ENCODE data around the gene ZNF132.
"Not testable (repeated sequence)": the region's sequence is repeated elsewhere in the genome, so short reads cannot be mapped to it uniquely, and the experiment has no call there.

The ZNF132 gene

GRCh38 chr19:58408152-58409009, 31.6 kb downstream of the ZNF132 start, which contains the start of gene ZNF584:
TSS of gene ZNF584 (plus strand) at chr19:58408649. CDS start at chr19:58409148, 499 bp downstream.
- peak; percentile 97 for DNase-seq (ENCODE audit: extremely low spot score)
- POLR2A ChIA-PET, result interaction anchor here (0.6 to 1.0 kb wide), 2 partner anchors 16 to 31 kb away, joined by 3 to 4 read pairs; no protein-coding TSS in a partner anchor
- TF ChIP-seq CTCF (IDR thresholded peaks at IDR 0.05; ENCODE audit: control extremely low read depth, extremely low read depth, low read depth, missing control alignments), result peak; percentile 5
- CTCF ChIA-PET, result interaction anchor here (0.8 to 1.4 kb wide), 3 partner anchors 12 to 173 kb away, joined by 3 to 4 read pairs (median 3); no protein-coding TSS in a partner anchor

DNA sequence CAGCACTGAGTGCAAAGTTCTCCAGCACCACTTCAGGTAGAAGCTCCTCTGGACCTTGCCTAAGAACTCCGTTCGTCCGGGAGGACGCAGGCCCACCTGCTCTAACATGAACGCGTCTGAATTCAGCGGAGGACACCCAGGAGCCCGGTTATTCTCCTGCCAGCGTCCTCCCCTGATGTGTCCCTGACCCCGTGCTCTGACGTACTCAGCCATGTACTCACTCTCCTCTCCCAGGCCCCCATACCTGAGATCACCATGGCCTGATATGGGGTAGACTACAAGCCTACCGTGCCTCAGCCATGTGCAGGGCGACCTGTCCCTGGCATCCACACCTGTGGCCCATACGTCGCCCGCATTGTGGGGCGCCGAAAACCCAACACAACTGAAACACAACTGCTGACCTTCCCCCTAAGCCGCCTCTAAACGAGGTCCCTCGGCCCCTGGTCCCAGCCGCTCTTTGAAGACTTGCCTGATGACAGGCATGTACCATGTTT, 32.2 kb downstream of the ZNF132 start:
- no peak for DNase-seq (ENCODE audit: extremely low spot score)
- POLR2A ChIA-PET, result interaction anchor here (1.0 kb wide), 1 partner anchor 15 kb away, joined by 3 read pairs; no protein-coding TSS in a partner anchor
- CTCF ChIA-PET, result interaction anchor here (0.6 kb wide), 1 partner anchor 78 kb away, joined by 3 read pairs; no protein-coding TSS in a partner anchor
- TF ChIP-seq CTCF (IDR thresholded peaks at IDR 0.05; ENCODE audit: control extremely low read depth, extremely low read depth, low read depth, missing control alignments), result no peak

DNA sequence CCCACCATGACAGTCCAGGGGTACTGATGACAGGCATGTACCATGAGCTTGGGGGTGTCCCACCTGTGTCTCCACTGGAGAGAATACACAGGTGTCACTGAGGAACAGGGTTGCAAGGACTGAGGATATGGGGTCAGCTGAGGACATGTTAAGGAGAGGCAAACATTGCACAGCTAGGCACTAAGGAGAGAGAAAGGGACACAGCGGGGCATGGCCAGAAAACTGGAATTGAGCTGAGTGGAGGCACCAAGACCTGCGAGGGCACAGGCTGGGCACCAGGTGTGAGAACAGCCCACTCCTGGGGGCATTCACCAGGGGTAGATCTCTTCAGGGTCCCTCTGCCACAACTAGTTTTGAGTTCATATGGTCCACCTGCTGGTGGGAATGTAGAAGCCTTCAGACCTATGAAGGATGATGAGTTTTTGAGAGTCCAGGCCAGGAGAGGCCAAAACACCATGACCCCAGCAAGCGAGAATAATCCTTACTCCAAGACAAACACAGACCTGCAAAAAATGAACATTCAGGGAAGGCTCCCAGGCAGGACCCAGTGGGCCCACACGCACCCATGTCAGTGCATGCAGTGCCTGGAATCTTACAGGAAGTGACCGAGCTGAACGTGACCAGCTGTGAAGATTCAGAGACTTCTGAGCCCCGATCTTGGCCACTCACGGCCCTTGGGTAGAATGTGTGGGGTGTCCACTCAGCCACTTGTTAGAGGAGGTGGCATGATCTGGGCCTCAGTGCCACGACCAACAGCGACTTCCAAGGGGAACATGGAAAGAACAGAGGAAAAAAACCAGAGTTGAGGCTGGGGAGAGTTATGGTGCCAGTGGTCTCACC, 32.9 kb downstream of the ZNF132 start:
- no peak for DNase-seq (ENCODE audit: extremely low spot score)
- POLR2A ChIA-PET, result interaction anchor here (0.6 to 0.8 kb wide), 2 partner anchors 57 to 107 kb away, joined by 3 to 4 read pairs; no protein-coding TSS in a partner anchor
- TF ChIP-seq CTCF (IDR thresholded peaks at IDR 0.05; ENCODE audit: control extremely low read depth, extremely low read depth, low read depth, missing control alignments), result peak; percentile 33
- CTCF ChIA-PET, result interaction anchor here (0.6 kb wide), 1 partner anchor 77 kb away, joined by 3 read pairs; no protein-coding TSS in a partner anchor

DNA sequence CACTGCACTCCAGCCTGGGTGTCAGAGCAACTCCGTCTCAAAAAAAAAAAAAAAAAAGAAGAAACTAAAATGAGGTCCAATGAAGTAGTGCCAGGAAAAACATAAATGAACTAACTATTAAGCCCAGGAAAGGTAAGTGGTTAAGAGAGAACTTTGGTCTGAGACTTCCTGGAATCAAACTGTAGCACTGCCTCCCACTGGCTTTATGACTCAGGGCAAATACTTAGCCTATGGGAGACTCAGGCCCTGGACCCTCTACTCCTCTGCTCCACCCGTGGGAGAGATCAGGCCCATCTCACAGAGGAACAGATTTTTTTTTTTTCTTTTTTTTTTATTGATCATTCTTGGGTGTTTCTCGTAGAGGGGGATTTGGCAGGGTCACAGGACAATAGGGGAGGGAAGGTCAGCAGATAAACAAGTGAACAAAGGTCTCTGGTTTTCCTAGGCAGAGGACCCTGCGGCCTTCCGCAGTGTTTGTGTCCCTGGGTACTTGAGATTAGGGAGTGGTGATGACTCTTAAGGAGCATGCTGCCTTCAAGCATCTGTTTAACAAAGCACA, 36.0 kb downstream of the ZNF132 start:
- CTCF ChIA-PET; POLR2A ChIA-PET; DNase-seq (ENCODE audit: extremely low spot score): not testable (repeated sequence)

GRCh38 chr19:58401840-58402421, 38.0 kb downstream of the ZNF132 start:
- ChIA-PET CTCF (interaction anchor here (1.0 kb wide), 1 partner anchor 20 kb away, joined by 3 read pairs; no protein-coding TSS in a partner anchor), POLR2A (interaction anchor here (0.7 kb wide), 1 partner anchor 1047 kb away, joined by 14 read pairs; no protein-coding TSS in a partner anchor)
- TF ChIP-seq CTCF (IDR thresholded peaks at IDR 0.05; ENCODE audit: control extremely low read depth, extremely low read depth, low read depth, missing control alignments), result no peak
- no peak for DNase-seq (ENCODE audit: extremely low spot score)

GRCh38 chr19:58400916-58401839, 38.8 kb downstream of the ZNF132 start:
- POLR2A ChIA-PET, result no interaction called here
- TF ChIP-seq CTCF (IDR thresholded peaks at IDR 0.05; ENCODE audit: control extremely low read depth, extremely low read depth, low read depth, missing control alignments), result no peak
- CTCF ChIA-PET, result no interaction called here
- peak; percentile 99 for DNase-seq (ENCODE audit: extremely low spot score)
